Measurements from ENCODE around the gene NXPE4.

Gene NXPE4

DNA sequence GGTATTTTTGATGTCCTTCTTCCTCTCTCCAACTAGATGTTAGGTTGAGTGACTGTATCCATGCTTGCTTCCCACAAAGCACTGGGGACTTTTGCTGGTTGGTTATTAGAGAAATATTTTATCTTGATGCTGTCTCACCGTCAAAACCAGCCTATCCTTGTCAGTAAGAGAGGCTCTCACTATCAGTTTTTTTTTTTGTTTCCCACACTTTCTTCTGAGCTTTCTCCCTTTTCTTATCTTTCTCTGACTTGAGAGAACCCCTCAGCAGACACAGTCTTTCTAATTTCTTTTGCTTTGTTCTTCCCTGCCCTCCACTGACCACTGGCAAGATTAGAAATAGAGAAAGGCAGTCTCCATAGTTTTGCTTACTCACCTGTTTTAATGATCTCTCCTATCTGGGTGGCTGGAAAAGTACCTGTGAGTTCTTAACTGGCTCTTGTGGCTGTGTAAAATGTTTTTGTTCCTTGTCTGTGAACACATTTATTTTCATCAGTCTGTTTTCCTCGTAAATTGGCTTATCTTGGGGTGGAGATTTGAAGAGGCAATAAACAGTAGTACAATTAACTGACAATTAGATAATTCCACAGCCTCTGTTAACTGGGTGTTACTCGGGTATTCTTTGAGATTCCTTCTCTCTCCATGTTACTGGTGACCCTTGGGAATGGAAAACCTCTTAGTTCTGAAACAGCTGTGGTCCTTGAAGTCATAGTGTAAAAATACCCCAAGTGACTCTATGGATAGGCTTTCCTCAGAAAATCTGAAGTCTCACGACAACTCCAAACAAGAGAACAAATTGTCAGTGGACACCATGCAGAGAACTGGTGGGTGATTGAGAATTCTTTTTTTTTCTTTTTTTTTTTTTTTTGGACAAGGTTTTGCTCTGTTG is 35.9 kb downstream of the NXPE4 start, which contains the start of gene NXPE1:
NXPE1 (minus strand) TSS at position 457 of the 886 bp plus-strand sequence. CDS start 8,680 bp downstream, outside the sequence.
- no peak for TF ChIP-seq EZH2 (IDR thresholded peaks at IDR 0.05)
- TF ChIP-seq FOXP2 (optimal IDR thresholded peaks at IDR 0.05; ENCODE audit: control extremely low read depth, extremely low read length, insufficient read depth) = no peak
- no peak for TF ChIP-seq POLR2AphosphoS5 (IDR thresholded peaks at IDR 0.05; ENCODE audit: borderline replicate concordance, low read depth, low read length)
- Histone ChIP-seq H3K27ac (no peak within 1 kb of the TSS), H3K36me3 (ENCODE audit: insufficient read depth, low read length) (no peaks in the 10 kb centered on the region), H3K4me3 (no peak within 1 kb of the TSS), H3K9ac (ENCODE audit: insufficient read length) (no peak within 1 kb of the TSS), H3K9me3 (ENCODE audit: low read depth, low read length) (no peaks in the 10 kb centered on the region)
- no peak for DNase-seq (ENCODE audit: low read depth, low spot score)

DNA sequence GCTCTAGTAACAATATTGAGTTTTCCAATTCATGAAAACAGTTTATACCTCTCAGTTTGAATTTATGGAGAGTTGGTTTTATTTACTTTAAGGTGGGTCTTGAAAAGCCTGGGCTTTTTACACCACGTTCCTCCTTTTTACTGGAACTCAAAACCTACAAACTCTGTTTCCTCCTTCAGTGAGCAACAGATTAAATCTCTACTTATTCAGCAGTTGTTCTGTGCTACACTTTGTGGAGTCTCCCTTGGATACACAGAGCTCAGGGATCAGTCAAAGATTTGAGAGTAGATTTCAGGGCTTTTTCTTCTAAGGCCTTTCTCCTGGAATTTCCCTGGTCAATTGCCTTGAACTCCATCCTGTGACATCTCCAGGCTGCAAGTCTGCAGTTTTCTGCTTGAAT is 39.5 kb downstream of the NXPE4 start:
- Histone ChIP-seq H3K27ac (no peak overlapping the region), H3K4me3 (no peak overlapping the region), H3K9ac (ENCODE audit: insufficient read length) (no peak overlapping the region), H3K9me3 (ENCODE audit: low read depth, low read length) (no peaks in the 10 kb centered on the region), H3K36me3 (ENCODE audit: insufficient read depth, low read length) (no peaks in the 10 kb centered on the region)
- TF ChIP-seq EZH2 (IDR thresholded peaks at IDR 0.05) (no peak), POLR2AphosphoS5 (IDR thresholded peaks at IDR 0.05; ENCODE audit: borderline replicate concordance, low read depth, low read length) (no peak), FOXP2 (optimal IDR thresholded peaks at IDR 0.05; ENCODE audit: control extremely low read depth, extremely low read length, insufficient read depth) (no peak)
- DNase-seq (ENCODE audit: low read depth, low spot score) = no peak

DNA sequence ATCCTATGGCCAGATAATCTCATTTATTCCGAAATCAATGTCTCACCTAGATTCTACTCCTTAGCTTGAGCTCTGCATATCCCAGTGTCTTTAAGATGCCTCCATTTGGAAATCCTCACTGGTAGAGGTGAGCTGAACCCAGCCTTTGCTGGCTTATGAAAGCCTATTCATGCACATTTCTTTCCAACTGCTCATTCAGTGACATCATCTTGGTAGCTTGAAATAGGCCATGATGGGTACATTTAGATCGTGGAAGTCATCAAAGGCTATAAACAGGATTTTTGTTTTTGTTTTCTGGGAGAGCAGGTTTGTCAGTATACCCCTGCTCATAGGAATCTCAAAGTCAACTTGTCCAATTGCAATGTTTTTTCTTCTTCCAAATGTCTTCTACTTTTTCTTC is 41.9 kb downstream of the NXPE4 start:
- H3K9me3 ChIP-seq (ENCODE audit: low read depth, low read length) = no peaks in the 10 kb centered on the region
- H3K36me3 ChIP-seq (ENCODE audit: insufficient read depth, low read length) = no peaks in the 10 kb centered on the region
- H3K9ac ChIP-seq (ENCODE audit: insufficient read length) = no peak overlapping the region
- DNase-seq (ENCODE audit: low read depth, low spot score) = no peak
- no peak overlapping the region for H3K4me3 ChIP-seq
- H3K27ac ChIP-seq = no peak overlapping the region
- no peak for TF ChIP-seq POLR2AphosphoS5 (IDR thresholded peaks at IDR 0.05; ENCODE audit: borderline replicate concordance, low read depth, low read length)

DNA sequence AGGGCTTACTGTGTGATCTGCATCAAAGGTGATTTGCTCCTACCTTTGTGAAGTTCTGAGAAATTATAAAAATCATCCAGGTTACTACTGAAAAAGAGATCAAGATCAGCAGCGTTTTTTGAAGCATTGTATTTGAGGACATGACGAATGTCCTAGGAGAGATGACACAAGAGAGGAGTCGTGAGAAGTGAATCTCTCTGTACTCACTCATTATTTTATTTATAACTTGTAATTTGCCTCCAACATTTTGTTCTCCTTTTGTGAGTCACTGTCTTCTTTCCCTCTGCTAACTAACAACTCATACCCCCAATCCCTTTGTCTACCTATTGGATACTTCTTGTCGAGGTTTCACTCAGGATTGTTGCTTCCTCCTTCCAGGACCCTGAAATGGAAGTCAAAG is 44.5 kb downstream of the NXPE4 start:
- DNase-seq (ENCODE audit: low read depth, low spot score) = no peak
- TF ChIP-seq POLR2AphosphoS5 (IDR thresholded peaks at IDR 0.05; ENCODE audit: borderline replicate concordance, low read depth, low read length) (no peak), FOXP2 (optimal IDR thresholded peaks at IDR 0.05; ENCODE audit: control extremely low read depth, extremely low read length, insufficient read depth) (no peak), EZH2 (IDR thresholded peaks at IDR 0.05) (no peak)
- H3K9ac ChIP-seq (ENCODE audit: insufficient read length) = no peak overlapping the region
- no peaks in the 10 kb centered on the region for H3K9me3 ChIP-seq (ENCODE audit: low read depth, low read length)
- no peaks in the 10 kb centered on the region for H3K36me3 ChIP-seq (ENCODE audit: insufficient read depth, low read length)
- H3K27ac ChIP-seq = no peak overlapping the region
- H3K4me3 ChIP-seq = no peak overlapping the region

DNA sequence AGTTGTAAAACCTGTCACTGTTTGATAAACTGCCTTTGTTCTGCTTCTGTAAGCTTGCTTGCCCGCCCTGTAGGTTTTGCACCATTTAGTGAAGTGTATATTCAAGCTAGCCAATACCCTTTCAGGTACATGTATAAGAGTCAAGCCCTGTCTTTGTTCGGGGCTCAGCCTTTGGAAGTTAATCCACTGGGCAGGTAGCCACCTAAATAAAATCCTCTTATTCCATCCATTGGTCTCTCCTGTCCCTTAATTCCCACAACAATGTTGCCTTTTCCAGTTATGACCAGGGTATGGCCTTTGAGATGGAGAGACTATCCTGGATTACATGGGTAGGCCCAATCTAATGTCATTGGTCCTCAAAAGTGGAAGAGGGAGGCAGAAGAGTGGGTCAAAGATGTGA is 69.9 kb downstream of the NXPE4 start:
- Histone ChIP-seq H3K4me3 (no peak overlapping the region), H3K27ac (no peak overlapping the region), H3K9me3 (ENCODE audit: low read depth, low read length) (no peaks in the 10 kb centered on the region), H3K9ac (ENCODE audit: insufficient read length) (no peak overlapping the region), H3K36me3 (ENCODE audit: insufficient read depth, low read length) (no peaks in the 10 kb centered on the region)
- TF ChIP-seq FOXP2 (optimal IDR thresholded peaks at IDR 0.05; ENCODE audit: control extremely low read depth, extremely low read length, insufficient read depth) (no peak), POLR2AphosphoS5 (IDR thresholded peaks at IDR 0.05; ENCODE audit: borderline replicate concordance, low read depth, low read length) (no peak), EZH2 (IDR thresholded peaks at IDR 0.05) (no peak)
- DNase-seq (ENCODE audit: low read depth, low spot score) = no peak

DNA sequence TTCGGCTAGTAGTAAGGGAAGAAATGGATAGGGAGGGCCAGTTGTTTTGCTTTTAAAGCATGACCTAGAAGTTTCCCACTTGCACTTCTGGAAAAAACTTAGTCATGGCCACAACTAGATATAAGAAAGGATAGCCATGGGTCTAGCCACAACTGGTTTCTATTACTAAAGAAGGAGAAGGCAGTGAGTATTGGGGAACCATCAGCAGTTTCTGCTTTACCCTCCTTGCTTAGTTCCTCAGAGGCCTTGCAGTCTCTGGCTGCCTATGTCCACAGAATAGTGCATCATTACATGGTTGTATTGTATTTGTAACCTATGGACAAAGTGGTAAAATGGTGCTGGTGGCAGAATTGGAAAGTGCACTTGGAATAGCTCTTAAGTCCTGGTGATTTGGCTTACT is 71.5 kb downstream of the NXPE4 start:
- TF ChIP-seq FOXP2 (optimal IDR thresholded peaks at IDR 0.05; ENCODE audit: control extremely low read depth, extremely low read length, insufficient read depth) (no peak), EZH2 (IDR thresholded peaks at IDR 0.05) (no peak), POLR2AphosphoS5 (IDR thresholded peaks at IDR 0.05; ENCODE audit: borderline replicate concordance, low read depth, low read length) (no peak)
- Histone ChIP-seq H3K9me3 (ENCODE audit: low read depth, low read length) (no peaks in the 10 kb centered on the region), H3K4me3 (no peak overlapping the region), H3K27ac (no peak overlapping the region), H3K36me3 (ENCODE audit: insufficient read depth, low read length) (no peaks in the 10 kb centered on the region), H3K9ac (ENCODE audit: insufficient read length) (no peak overlapping the region)
- DNase-seq (ENCODE audit: low read depth, low spot score) = no peak

DNA sequence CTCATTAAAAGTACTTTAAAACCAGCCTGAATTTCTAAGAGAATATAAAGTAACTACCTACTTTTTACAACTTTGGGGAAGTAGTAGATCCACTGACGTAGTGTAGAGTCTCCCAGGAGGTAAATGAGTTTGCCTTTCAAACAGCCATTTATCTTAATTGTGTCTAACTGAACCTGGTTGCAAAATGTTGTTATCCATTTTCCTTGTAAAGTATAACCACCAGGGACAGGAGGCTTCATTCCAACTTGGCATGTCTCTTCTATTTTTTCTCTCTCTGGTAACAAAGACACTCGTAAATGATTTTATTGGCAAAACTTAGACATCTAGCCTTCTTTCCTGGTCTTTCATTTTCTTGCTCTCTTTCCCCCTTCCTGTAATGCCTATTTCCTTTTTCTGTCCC is 72.8 kb downstream of the NXPE4 start:
- no peak for DNase-seq (ENCODE audit: low read depth, low spot score)
- H3K27ac ChIP-seq = no peak overlapping the region
- H3K36me3 ChIP-seq (ENCODE audit: insufficient read depth, low read length) = no peaks in the 10 kb centered on the region
- no peaks in the 10 kb centered on the region for H3K9me3 ChIP-seq (ENCODE audit: low read depth, low read length)
- TF ChIP-seq POLR2AphosphoS5 (IDR thresholded peaks at IDR 0.05; ENCODE audit: borderline replicate concordance, low read depth, low read length) (no peak), EZH2 (IDR thresholded peaks at IDR 0.05) (no peak), FOXP2 (optimal IDR thresholded peaks at IDR 0.05; ENCODE audit: control extremely low read depth, extremely low read length, insufficient read depth) (no peak)
- H3K4me3 ChIP-seq = no peak overlapping the region
- no peak overlapping the region for H3K9ac ChIP-seq (ENCODE audit: insufficient read length)
